ENCODE data around the gene SPRR1A.
"Not testable (repeated sequence)": the region's sequence is repeated elsewhere in the genome, so short reads cannot be mapped to it uniquely, and the experiment has no call there.

The SPRR1A gene

GRCh38 chr1:152976688-152977087 is 7.2 kb upstream of the SPRR1A start:
- no peak for DNase-seq

GRCh38 chr1:152977614-152978013 is 6.3 kb upstream of the SPRR1A start:
- DNase-seq, result no peak

GRCh38 chr1:152980676-152981075 is 3.2 kb upstream of the SPRR1A start:
- no peak for DNase-seq

- DNase-seq, result no peak
Observed at GRCh38 chr1:152981146-152981871, 2.6 kb upstream of the SPRR1A start.

GRCh38 chr1:152982076-152982475 is 1.8 kb upstream of the SPRR1A start:
- no peak for DNase-seq

GRCh38 chr1:152983234-152983633 is 647 bp upstream of the SPRR1A start:
- DNase-seq, result no peak

- DNase-seq, result no peak
Observed at GRCh38 chr1:152986578-152986977, 2.7 kb downstream of the SPRR1A start.

GRCh38 chr1:152993186-152993585 is 9.3 kb downstream of the SPRR1A start:
- no peak for DNase-seq

- DNase-seq, result no peak
Observed at GRCh38 chr1:152995842-152996241, 12.0 kb downstream of the SPRR1A start.

- DNase-seq, result no peak
Observed at GRCh38 chr1:152996633-152997400, 12.9 kb downstream of the SPRR1A start.

GRCh38 chr1:152997901-152998300 is 14.0 kb downstream of the SPRR1A start:
- DNase-seq, result no peak

- no peak for DNase-seq
Observed at GRCh38 chr1:152998476-152998875, 14.6 kb downstream of the SPRR1A start.

- no peak for DNase-seq
Observed at GRCh38 chr1:152999818-153000217, 15.9 kb downstream of the SPRR1A start.

- DNase-seq, result no peak
Observed at GRCh38 chr1:153000294-153000693, 16.4 kb downstream of the SPRR1A start.

- DNase-seq, result no peak
Observed at GRCh38 chr1:153001382-153001781, 17.5 kb downstream of the SPRR1A start, which contains the start of gene SPRR3. TSS of gene SPRR3 (plus strand) at chr1:153001749. CDS start at chr1:153003021, 1,272 bp downstream.

- DNase-seq, result not testable (repeated sequence)
Observed at GRCh38 chr1:153011235-153011758, 27.4 kb downstream of the SPRR1A start.

GRCh38 chr1:153021829-153022228 is 37.9 kb downstream of the SPRR1A start:
- DNase-seq, result not testable (repeated sequence)

GRCh38 chr1:153022340-153022739 is 38.5 kb downstream of the SPRR1A start:
- DNase-seq, result not testable (repeated sequence)

GRCh38 chr1:153023109-153023508 is 39.2 kb downstream of the SPRR1A start:
- no peak for DNase-seq

- no peak for DNase-seq
Observed at GRCh38 chr1:153024413-153024812, 40.5 kb downstream of the SPRR1A start.

GRCh38 chr1:153025797-153026196 is 41.9 kb downstream of the SPRR1A start:
- no peak for DNase-seq

- no peak for DNase-seq
Observed at GRCh38 chr1:153028766-153029165, 44.9 kb downstream of the SPRR1A start.

GRCh38 chr1:153030895-153031294 is 47.0 kb downstream of the SPRR1A start, which contains the start of gene SPRR1B:
TSS of gene SPRR1B (plus strand) at chr1:153031203. CDS start at chr1:153032346, 1,143 bp downstream.
- DNase-seq, result no peak

GRCh38 chr1:153032073-153032472 is 48.2 kb downstream of the SPRR1A start:
- DNase-seq, result peak; percentile 60

All from DMS79 (cell line).